SKM-1 (cell line): Measurements from ENCODE around the gene PGLYRP3.
A peak's percentile ranks its signal among the peaks of the same experiment; 100 is the strongest.

Experiments
- DNase-seq: peaks from one replicate; lab custom pipeline; 2025; ENCODE audit not compliant: unreplicated experiment; lab: John Stamatoyannopoulos, UW

The PGLYRP3 gene

DNA sequence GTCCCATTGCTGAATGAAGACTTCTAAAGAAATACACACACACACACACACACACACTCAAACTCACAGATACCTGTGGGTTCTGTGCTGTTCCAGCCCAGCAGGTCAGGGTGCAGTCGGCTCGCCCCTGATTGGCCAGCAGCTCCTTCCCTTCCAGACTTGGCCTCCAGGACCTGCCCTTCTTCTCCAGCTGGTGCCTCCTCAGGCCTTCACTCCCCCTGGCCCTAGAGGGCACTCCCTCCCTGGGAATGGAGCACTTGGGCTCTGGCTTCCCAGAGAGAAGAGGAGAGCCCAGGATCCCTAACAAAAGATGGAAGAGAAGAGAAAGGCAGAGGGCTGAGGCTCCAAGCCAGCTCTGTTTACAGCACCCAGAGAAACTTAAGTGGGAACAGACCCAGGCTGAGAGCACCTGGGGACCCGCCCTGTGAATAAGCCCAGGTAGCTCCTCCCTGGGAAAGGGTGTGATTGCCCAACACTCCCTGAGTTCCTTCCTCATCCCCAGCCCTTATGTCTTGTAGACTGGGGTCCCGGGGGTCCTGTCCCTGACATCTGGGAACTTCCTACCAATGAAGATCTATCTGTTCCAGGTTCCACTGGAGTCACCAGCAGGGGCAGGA is at the start of gene PGLYRP3:
Gene PGLYRP3, minus strand, starts transcription at position 383 of the 617 bp plus-strand sequence. CDS start 2,287 bp downstream, outside the sequence.
- no peak for DNase-seq

DNA sequence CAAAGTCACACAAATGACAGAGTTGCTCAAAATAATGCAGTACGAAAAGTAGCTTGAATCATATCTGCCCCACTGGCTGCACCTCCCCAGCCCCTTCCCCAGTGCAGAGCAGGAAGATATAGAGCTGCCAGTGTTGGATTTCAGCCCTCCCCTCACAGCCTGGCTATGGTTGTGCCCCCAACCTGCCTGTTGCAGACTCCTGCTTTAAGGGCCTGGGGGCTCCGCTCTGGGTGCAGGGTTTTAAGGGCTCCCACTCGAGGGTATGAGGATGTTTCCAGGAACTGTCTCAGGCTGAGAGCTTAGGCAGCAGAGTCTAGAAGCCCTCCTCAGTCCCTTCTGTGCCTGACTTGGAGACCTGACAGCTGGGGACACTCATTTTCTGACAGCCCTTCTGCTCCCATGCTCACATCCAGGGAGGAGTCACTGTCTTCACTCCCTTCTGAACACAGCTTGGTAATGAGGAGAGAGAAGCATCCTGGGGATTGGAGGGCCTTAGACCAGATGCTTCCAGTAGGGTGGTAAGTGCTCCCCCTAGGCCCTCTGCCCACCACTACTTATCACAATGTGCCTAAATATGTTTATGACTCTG is 49.5 kb upstream of the PGLYRP3 start:
- DNase-seq, result no peak

GRCh38 chr1:153361480-153362109 is 48.8 kb upstream of the PGLYRP3 start:
- no peak for DNase-seq

DNA sequence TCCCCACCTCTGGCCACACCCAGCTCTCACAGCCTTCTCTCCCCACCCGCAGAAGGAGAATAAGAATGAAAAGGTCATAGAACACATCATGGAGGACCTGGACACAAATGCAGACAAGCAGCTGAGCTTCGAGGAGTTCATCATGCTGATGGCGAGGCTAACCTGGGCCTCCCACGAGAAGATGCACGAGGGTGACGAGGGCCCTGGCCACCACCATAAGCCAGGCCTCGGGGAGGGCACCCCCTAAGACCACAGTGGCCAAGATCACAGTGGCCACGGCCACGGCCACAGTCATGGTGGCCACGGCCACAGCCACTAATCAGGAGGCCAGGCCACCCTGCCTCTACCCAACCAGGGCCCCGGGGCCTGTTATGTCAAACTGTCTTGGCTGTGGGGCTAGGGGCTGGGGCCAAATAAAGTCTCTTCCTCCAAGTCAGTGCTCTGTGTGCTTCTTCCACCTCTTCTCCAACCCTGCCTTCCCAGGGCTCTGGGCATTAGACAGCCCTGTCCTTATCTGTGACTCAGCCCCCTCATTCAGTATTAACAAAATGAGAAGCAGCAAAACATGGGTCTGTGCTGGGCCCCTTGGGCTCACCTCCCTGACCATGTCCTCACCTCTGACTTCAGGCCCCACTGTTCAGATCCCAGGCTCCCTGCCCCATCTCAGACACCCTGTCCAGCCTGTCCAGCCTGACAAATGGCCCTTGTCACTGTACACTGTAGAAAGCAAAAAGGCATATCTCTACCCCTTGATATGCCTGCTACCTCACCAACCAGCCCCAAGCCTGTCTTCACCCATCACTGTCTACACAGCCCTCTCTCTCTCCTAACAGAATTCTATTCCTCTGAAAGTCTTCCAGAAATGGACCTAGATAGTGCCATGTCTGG is 48.1 kb upstream of the PGLYRP3 start:
- DNase-seq, result no peak

- DNase-seq, result no peak
Measured at GRCh38 chr1:153360190-153360589, 47.4 kb upstream of the PGLYRP3 start.

DNA sequence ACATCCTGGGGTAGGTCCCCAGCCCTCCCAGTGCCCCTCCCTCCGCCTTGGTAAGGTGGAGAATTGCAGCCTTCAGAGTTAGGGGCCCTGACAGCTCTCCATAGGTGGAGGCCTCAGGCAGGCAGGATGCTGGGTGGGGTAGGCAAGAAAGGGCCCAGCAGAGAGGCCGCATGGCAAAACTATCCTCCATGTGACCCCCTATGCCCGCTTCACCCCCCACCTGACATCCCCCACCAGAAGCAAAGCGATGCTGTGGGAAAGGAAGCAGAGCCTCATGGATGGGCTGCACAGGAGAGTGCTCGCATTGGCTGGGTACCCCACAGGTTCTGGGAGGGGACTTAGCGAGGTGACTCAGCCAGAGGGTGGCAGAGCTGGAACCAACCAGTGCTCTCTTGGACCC is 46.5 kb upstream of the PGLYRP3 start:
- DNase-seq, result no peak

DNA sequence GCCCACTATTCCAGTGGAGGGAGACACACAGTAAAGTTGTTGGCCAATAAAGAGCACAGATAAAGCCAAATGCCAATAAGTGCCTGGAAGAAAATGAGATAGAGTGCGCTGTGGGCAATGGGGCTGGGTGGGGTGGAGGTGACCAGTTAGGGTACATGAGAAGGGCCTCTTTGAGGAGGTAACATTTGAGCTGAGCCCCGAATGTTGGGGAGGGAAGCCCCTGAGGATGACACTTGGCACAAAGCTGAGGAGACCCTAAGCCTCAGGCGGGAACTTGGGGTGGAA is 45.9 kb upstream of the PGLYRP3 start:
- DNase-seq, result no peak

DNA sequence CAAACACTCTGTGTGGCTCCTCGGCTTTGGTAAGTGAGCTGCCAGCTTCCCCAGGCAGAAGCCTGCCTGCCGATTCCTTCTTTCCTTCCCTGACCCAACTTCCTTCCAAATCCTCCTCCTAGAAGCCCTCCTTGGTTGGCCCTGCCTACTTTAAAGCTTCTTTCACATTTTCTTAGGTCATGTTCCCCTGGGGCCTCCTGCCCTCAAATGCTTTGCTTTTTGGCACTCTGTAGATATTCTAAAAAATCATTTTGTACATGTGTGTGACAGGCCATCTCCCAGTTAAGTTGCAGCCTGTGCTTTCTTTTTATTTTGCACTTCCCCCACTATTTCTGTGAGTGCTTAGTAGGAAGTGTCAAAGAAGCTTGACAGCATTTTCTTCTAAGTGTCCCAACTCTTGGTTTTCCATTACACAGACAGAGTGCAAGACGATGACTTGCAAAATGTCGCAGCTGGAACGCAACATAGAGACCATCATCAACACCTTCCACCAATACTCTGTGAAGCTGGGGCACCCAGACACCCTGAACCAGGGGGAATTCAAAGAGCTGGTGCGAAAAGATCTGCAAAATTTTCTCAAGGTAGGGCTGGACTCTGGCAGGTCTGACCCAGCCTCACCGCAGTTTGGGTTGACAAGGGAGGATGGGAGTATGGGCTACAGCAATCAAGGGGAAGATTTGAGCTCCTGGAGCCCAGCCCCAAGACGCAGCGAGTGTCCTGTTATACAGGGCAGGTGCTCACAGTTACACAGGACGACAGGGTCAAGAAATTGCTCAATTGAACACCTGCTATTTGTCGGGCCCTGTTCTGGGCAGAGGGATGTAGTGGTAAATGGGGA is 45.3 kb upstream of the PGLYRP3 start, which contains the start of gene S100A9:
Gene S100A9, plus strand, starts transcription at position 2 of the 838 bp plus-strand sequence. Its CDS starts 430 bp downstream, at position 432.
- DNase-seq, result peak; percentile 65

DNA sequence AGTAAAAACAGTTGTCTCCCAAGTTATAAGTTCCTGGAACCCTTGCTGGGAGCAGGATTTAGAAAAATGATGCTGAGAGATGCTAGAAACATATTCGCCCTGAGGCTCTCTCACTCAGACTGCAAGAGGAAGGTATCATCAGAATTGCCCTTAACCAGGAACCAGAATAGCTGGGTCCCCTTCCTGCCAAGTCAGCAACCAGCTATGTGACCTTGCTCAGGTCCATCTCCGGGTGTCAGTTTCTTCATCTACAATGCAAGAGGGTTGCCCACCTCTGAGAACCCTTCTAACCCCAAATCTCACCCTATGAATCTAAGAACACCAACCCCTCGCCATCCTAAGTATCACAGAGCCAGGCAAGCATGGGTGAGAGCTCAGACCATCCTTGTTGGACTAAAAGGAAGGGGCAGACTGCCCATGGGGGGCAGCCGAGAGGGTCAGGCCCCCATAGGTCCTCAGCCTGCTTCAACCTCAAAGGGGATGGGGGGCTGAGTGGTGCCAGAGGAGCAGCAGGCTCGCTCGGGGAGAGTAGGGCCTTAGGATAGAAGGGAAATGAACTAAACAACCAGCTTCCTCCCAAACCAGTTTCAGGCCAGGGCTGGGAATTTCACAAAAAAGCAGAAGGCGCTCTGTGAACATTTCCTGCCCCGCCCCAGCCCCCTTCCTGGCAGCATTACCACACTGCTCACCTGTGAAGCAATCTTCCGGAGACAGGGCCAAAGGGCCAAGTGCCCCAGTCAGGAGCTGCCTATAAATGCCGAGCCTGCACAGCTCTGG is 44.5 kb upstream of the PGLYRP3 start:
- DNase-seq, result peak; percentile 98

- DNase-seq, result no peak
Measured at GRCh38 chr1:153356392-153357075, 43.8 kb upstream of the PGLYRP3 start.

DNA sequence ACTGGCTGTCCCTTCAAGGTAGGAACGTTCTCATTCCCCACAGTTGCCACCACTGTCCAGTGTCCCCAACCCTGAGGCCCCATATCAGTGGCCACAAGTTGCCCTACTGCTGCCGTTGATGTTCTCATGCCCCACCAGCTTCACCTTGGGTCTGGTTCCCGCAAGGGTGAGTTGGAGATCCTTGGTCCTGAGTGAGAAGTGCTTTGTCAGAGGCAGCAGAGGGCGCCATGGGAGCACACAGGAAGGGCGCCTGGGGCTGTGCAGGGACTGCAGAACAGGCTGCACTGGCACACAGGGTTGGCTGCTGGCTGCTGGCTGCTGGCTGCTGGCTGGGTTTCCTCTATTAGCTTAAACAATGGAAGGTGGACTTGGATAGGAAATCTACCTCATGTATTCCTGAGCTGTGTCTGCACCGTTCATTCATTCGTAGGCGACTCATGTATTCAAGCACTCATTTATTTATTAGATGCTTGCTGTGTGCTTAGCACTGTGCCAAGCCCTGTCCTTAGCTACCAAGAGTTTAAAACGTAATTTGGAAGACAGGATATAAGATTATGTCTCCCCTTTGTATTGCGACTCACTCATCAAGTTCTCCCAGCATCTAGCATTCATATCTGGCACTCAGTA is 42.8 kb upstream of the PGLYRP3 start:
- peak; percentile 97 for DNase-seq

DNA sequence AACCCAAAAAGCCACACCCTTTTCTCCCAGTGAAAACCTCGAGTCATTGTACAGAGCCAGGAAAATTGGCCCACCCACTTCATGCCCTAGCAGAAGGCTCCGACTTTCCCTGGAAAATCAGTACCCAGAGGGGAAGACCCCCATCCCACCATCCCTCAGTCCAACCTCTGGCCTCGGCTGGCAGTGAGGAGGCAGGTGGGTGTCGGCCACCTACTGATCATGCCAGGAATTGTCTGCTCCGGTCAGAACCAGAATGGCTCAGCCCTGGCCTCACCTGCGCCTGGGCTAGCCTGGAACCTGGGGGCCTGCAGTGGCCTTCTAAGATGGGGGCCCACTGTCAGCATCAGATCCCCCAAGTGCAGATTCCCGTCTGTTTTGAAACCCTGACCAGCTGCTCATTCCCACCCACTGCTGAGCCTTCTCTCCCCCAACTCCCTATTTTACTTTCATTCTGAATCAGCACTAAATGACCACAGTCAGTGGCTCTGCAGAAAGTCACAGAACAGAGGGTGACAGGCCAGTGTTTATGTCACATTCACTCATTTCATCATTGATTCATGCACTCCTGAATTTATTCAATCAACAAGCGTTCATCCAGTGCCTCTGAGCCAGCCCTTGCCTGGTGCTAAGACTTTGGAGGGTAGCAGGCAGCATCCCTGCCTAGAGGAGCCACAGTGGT is 41.9 kb upstream of the PGLYRP3 start:
- no peak for DNase-seq

GRCh38 chr1:153353226-153353947 is 40.6 kb upstream of the PGLYRP3 start:
- no peak for DNase-seq

DNA sequence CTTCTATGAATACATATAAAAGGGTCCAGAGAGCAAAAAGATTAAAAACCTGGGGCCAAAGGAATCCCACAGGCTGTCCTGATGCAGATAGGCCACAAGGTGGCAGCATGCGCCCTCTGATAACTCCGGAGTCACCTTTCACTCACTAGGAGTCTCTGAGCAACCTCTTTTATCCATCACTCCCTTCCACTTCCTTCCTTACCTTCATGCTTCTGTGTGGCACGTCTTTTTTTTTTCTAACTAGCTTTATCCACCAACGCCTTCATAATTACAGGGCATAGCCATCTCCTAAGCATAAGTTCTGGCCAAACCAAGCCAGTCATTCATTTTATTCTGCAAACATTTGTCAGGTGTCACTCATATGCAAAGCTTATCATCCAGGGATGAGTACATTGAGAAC is 39.8 kb upstream of the PGLYRP3 start:
- DNase-seq, result peak; percentile 92

DNA sequence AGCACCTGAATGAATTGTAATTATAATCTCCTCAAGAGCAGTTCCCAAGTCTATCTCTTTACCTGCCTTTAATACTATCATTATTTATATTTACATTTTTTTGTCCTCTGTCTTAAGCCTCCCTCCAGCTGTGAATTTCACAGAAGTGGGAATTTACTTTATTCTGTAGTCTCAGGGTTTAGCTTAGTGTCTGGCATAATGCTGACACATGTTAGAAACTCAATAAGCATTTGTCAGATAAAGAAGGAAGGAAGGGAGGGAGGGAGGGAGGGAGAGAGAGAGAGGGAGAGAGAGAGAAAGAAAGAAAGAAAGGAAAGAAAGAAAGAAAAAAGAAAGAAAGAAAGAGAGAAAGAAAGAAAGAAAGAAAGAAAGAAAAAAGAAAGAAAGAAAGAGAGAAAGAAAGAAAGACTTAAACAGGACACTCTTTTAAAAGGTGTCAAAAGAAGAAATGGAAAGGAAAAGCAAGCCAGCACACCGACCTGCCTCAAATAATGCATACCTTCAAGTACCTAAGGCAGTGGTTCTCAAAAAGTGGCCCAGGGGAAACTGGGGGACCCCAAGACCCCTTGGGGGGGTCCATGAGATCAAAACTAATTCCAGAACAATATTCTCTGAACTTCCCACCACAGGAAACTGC is 37.7 kb upstream of the PGLYRP3 start:
- DNase-seq, result no peak

DNA sequence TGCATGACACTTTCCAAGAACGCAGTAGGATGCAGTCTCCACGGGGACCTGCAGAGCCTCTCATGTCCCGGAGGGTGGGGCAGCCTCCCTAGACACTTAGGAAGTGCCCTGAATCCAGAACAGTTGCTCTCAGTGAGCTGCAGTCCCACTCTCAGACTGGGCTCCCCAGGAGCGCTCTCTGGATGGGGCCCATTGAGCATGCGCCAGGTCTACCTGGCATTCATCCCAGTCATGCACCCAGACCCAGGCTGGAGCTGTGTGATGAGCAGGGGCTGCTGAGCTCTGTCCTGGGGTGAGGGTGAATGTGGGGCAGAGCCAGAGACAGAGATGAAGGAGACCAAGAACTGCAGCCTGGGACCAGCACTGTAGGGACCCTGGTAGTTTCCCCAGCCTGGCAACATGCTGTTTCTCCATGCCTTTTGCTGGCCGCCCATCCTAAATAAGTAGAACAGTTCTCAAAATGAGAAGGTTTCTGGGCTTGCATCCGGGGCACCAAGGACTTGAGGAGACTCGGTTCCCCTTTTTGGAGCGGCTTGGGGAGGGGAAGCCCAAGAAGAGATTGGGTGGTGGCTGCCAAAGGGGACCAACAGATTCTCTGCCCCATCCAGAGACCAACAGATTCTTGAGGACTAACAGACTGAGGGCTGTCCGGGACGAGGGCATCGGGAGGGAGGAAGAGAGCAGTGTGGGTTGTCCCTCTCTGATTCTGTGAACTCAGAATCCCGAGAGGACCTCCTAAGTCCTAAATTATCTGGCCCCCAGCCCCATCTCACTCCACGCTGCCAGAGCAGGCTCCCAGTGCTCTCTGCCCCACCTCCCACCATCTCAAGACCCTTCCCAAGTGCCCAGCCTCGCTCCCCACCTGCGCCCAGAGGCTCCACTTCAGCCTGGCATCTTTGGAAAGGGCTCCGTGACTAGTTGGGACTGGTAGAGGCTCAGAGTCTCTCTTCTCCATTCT is 36.9 kb upstream of the PGLYRP3 start:
- DNase-seq, result no peak
